KG1 (cell line): Measurements from ENCODE around the gene CD34.

Experiments used
- DNase-seq: peaks from one replicate; lab custom pipeline; 2025; lab: John Stamatoyannopoulos, UW

The CD34 gene

GRCh38 chr1:207832796-207833195 is 78.1 kb downstream of the CD34 start:
- no peak for DNase-seq

- no peak for DNase-seq
These were observed 79.2 kb downstream of the CD34 start for GRCh38 chr1:207831517-207832327.
